Transverse colon (tissue), 4 donors: Measurements from ENCODE around the gene CDK12.

Source experiments
- POLR2A ChIP-seq: fragments of 450-650 bp; IDR thresholded peaks from one replicate; pipeline ENCODE4 v1.6.1; 2016; ENCODE audit warnings: antibody characterized with exemption, mild to moderate bottlenecking, moderate library complexity
- POLR2AphosphoS5 ChIP-seq, 3 donors: sonication (generic); formaldehyde crosslinking; IDR thresholded peaks; one replicate each; pipeline ENCODE4 v1.6.1; 2016; ENCODE audit warnings: antibody characterized with exemption in 3 of 3
- TF ChIP-seq, protein P1 (sequence below), 5 experiments: fragments of 200-600 bp in 3 of 5; fragments of 450-650 bp in 2 of 5; sonication (generic) in 3 of 5; IDR thresholded peaks; 1 replicate in 2 of 5; 2 replicates in 3 of 5; pipeline ENCODE4 v1.5.1; 2016 to 2017; ENCODE audit warnings: antibody characterized with exemption in 5 of 5, inconsistent platforms in 3 of 5, mild to moderate bottlenecking in 2 of 5, moderate library complexity in 1 of 5

DNA sequence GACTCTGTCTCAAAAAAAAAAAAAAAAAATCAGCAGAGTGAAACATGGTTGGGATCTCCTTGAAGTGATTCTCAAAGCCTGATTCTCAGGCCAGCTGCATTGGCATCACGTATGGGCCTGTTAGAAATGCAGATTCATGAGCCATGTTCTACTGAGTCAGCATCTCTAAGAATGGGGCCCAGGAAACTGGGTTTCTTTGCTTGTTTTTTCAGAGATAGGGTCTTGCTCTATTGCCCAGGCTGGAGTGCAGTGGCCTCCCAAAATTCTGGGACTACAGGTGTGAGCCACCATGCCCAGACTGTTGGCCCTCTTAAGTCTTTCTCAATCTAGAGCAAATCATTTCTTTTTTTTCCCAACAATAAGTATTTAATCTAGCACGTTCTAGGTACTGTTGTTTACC, 47.7 kb downstream of the CDK12 start:
- TF ChIP-seq, protein P1, sequence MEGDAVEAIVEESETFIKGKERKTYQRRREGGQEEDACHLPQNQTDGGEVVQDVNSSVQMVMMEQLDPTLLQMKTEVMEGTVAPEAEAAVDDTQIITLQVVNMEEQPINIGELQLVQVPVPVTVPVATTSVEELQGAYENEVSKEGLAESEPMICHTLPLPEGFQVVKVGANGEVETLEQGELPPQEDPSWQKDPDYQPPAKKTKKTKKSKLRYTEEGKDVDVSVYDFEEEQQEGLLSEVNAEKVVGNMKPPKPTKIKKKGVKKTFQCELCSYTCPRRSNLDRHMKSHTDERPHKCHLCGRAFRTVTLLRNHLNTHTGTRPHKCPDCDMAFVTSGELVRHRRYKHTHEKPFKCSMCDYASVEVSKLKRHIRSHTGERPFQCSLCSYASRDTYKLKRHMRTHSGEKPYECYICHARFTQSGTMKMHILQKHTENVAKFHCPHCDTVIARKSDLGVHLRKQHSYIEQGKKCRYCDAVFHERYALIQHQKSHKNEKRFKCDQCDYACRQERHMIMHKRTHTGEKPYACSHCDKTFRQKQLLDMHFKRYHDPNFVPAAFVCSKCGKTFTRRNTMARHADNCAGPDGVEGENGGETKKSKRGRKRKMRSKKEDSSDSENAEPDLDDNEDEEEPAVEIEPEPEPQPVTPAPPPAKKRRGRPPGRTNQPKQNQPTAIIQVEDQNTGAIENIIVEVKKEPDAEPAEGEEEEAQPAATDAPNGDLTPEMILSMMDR (IDR thresholded peaks at IDR 0.05) = no peak
- no peak for TF ChIP-seq POLR2A
- TF ChIP-seq POLR2AphosphoS5 (IDR thresholded peaks at IDR 0.05) = no peak
